ENCODE results near the gene TM4SF20.

DNA sequence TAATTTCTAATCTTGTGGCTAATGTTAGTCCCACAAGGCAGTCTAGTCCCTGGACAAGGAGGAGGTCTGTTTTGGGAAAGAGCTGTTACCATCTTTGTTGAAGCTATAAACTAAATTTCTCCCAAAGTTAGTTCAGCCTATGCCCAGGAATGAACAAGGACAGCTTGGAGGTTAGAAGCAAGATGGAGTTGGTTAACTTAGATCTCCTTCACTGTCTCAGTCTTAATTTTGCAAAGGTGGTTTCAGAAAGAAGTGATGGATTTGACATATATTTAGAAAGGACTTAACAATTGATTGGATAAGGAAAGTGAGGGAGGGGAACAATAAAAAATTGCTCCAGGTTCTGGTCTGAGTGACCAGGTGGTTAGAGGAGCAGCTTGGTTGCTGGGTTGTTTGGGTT, 23.2 kb upstream of the TM4SF20 start:
- TF ChIP-seq, protein P1, sequence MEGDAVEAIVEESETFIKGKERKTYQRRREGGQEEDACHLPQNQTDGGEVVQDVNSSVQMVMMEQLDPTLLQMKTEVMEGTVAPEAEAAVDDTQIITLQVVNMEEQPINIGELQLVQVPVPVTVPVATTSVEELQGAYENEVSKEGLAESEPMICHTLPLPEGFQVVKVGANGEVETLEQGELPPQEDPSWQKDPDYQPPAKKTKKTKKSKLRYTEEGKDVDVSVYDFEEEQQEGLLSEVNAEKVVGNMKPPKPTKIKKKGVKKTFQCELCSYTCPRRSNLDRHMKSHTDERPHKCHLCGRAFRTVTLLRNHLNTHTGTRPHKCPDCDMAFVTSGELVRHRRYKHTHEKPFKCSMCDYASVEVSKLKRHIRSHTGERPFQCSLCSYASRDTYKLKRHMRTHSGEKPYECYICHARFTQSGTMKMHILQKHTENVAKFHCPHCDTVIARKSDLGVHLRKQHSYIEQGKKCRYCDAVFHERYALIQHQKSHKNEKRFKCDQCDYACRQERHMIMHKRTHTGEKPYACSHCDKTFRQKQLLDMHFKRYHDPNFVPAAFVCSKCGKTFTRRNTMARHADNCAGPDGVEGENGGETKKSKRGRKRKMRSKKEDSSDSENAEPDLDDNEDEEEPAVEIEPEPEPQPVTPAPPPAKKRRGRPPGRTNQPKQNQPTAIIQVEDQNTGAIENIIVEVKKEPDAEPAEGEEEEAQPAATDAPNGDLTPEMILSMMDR (IDR thresholded peaks at IDR 0.05; ENCODE audit: low read depth, low read length, poor library complexity, severe bottlenecking): no peak
- no peak for TF ChIP-seq EZH2phosphoT487 (IDR thresholded peaks at IDR 0.05; ENCODE audit: borderline replicate concordance, low read length)
